Right ventricle myocardium superior (tissue), 1 donor: ENCODE data around the gene PDZD7. TPM values are rescaled to one million over a fixed set of nuclear protein-coding genes. Genes with fewer than 3 reads are reported as not detected.
"Not testable (repeated sequence)": the region's sequence is repeated elsewhere in the genome, so short reads cannot be mapped to it uniquely, and the experiment has no call there.

Experiments
- ATAC-seq: fragments of 200-7000 bp; cut with Tn5 transposase; one replicate; pipeline ENCODE4 v1.9.1; 2020; ENCODE audit warnings: mild to moderate bottlenecking; ENCODE audit not compliant: poor library complexity
- DNase-seq: peaks from one replicate; pipeline ENCODE4 v3.0.0-alpha.2; 2020
- intact Hi-C: fragments of 100-400 bp; cut with DNase I; formaldehyde crosslinking; loops from one replicate; pipeline ENCODE4 v1.11.2; 2022
- total RNA-seq: library from RNA; stranded (reverse); fragmentation: NEBNext Ultra II Directional; extraction: Animal tissue kit (Norgen Biotek cat#: 25700); gene quantifications from one replicate; pipeline ENCODE4 v1.2.1, GENCODE V29; 2021
- donor health status: DM: no; HTN: yes; CAD: no; lungs with severe emphysema.

The PDZD7 gene
- total RNA-seq, 1 donor from 2014 or later, result 0.38 TPM

- DNase-seq, result no peak
- ATAC-seq, result no peak
- intact Hi-C loops, result no loop called here
These were observed 51.1 kb downstream of the PDZD7 start for GRCh38 chr10:100979791-100980272.

- no peak for DNase-seq
- no peak for ATAC-seq
- intact Hi-C loops, result no loop called here
These were observed 52.1 kb downstream of the PDZD7 start for GRCh38 chr10:100978901-100979195.

GRCh38 chr10:100978121-100978900 is 52.6 kb downstream of the PDZD7 start:
- ATAC-seq (no peak), DNase-seq (no peak)
- intact Hi-C loops, result no loop called here

GRCh38 chr10:100977436-100977835 is 53.5 kb downstream of the PDZD7 start:
- no peak for ATAC-seq

GRCh38 chr10:100976906-100977305 is 54.0 kb downstream of the PDZD7 start:
- no peak for ATAC-seq
- intact Hi-C loops, result no loop called here
- DNase-seq, result no peak

More at GRCh38 chr10:100977436-100977835, 53.5 kb downstream of the PDZD7 start:
- intact Hi-C loops, result no loop called here
- no peak for DNase-seq

GRCh38 chr10:100975397-100975796 is 55.5 kb downstream of the PDZD7 start:
- DNase-seq, ATAC-seq, intact Hi-C loops: not testable (repeated sequence)

- intact Hi-C loops, result no loop called here
- ATAC-seq (no peak), DNase-seq (no peak)
These were observed 57.9 kb downstream of the PDZD7 start for GRCh38 chr10:100972904-100973535.

- DNase-seq (no peak), ATAC-seq (no peak)
- intact Hi-C loops, result no loop called here
These were observed 58.6 kb downstream of the PDZD7 start for GRCh38 chr10:100972115-100972903.

GRCh38 chr10:100970914-100971811 is 59.8 kb downstream of the PDZD7 start:
- intact Hi-C loops, result no loop called here
- ATAC-seq (no peak), DNase-seq (no peak)

- DNase-seq (no peak), ATAC-seq (peak; percentile 45)
- intact Hi-C loops, result no loop called here
These were observed 60.6 kb downstream of the PDZD7 start for GRCh38 chr10:100970076-100970913.

GRCh38 chr10:100969187-100970075 is 61.5 kb downstream of the PDZD7 start, which contains the start of gene SEMA4G:
Gene SEMA4G (plus strand): TSS chr10:100969504. CDS start chr10:100972913, 3,409 bp downstream.
- intact Hi-C loops, result no loop called here
- peak; percentile 85 for ATAC-seq
- peak; percentile 69 for DNase-seq

GRCh38 chr10:100968863-100969186 is 62.1 kb downstream of the PDZD7 start:
- peak; percentile 33 for ATAC-seq
- intact Hi-C loops, result no loop called here

GRCh38 chr10:100968062-100968736 is 62.7 kb downstream of the PDZD7 start:
- DNase-seq (no peak), ATAC-seq (no peak)
- intact Hi-C loops, result no loop called here

More at GRCh38 chr10:100968863-100969186, 62.1 kb downstream of the PDZD7 start:
- no peak for DNase-seq

GRCh38 chr10:100967332-100967731 is 63.6 kb downstream of the PDZD7 start:
- intact Hi-C loops, result no loop called here
- ATAC-seq (no peak), DNase-seq (no peak)

- ATAC-seq, result no peak
- intact Hi-C loops, result no loop called here
- DNase-seq, result no peak
These were observed 64.0 kb downstream of the PDZD7 start for GRCh38 chr10:100966887-100967286.

GRCh38 chr10:100965820-100966219 is 65.1 kb downstream of the PDZD7 start:
- intact Hi-C loops, result no loop called here
- ATAC-seq, result no peak
- no peak for DNase-seq
